ENCODE data around the gene ZMAT2. TPM values are rescaled to one million over a fixed set of nuclear protein-coding genes. Genes with fewer than 3 reads are reported as not detected.
"Not testable (repeated sequence)": the region's sequence is repeated elsewhere in the genome, so short reads cannot be mapped to it uniquely, and the experiment has no call there.

The ZMAT2 gene
- total RNA-seq, 2 experiments from 2014 or later, result 24.8 to 41.6 TPM

DNA sequence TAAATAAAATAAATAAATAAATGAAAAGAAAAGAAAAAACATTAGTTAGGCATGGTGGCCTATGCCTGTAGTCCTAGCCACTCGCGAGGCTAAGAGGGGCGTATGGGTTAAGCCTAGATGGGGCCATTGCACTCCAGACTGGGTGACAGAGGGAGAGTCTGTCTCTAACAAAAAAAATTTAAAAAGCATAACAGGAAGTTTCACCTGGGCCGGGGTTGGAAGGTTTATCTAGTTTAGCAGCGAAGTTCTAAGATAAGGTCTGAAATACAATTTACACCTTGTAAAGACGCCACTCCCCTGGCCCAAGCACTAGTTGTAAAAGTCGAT, 18.0 kb downstream of the ZMAT2 start:
- H2AFZ ChIP-seq (ENCODE audit: low read length), result no peak overlapping the region
- H3K4me3 ChIP-seq (ENCODE audit: low read depth, low read length, poor library complexity, severe bottlenecking), result no peak overlapping the region
- H3K36me3 ChIP-seq (ENCODE audit: insufficient read depth, low read length), result no peaks in the 10 kb centered on the region
- no peaks in the 10 kb centered on the region for H3K79me2 ChIP-seq (ENCODE audit: insufficient read depth, low read depth, low read length)
- ChIA-PET POLR2A (no interaction called here), CTCF (ENCODE audit: unreplicated experiment) (no interaction called here)
- H3K9me2 ChIP-seq (ENCODE audit: insufficient read depth, low read length), result no peaks in the 10 kb centered on the region
- no TSS peak for BruUV-seq (replicated peaks)
- intact Hi-C loops (cut with micrococcal nuclease; ENCODE audit: unreplicated experiment), result no loop called here
- no peaks in the 10 kb centered on the region for H3K4me1 ChIP-seq (ENCODE audit: insufficient read depth, low read length, poor library complexity, severe bottlenecking)
- H3K9me3 ChIP-seq (ENCODE audit: low read length), result no peaks in the 10 kb centered on the region
- H3K27ac ChIP-seq (ENCODE audit: low read depth, low read length, poor library complexity, severe bottlenecking), result no peak overlapping the region
- DNase-seq (ENCODE audit: low spot score), result no peak
- no peaks in the 10 kb centered on the region for H4K20me1 ChIP-seq (ENCODE audit: insufficient read depth, low read length)
- no peak overlapping the region for H3K4me2 ChIP-seq (ENCODE audit: low read length)
- TF ChIP-seq EZH2phosphoT487 (IDR thresholded peaks at IDR 0.05; ENCODE audit: borderline replicate concordance, low read depth, low read length) (no peak), CTCF (conservative IDR thresholded peaks at IDR 0.05; ENCODE audit: low read length) (no peak)

GRCh38 chr5:140720738-140721137, 20.5 kb downstream of the ZMAT2 start:
- H4K20me1 ChIP-seq (ENCODE audit: insufficient read depth, low read length); H3K9me2 ChIP-seq (ENCODE audit: insufficient read depth, low read length); H2AFZ ChIP-seq (ENCODE audit: low read length); POLR2A ChIA-PET; H3K4me2 ChIP-seq (ENCODE audit: low read length); H3K27ac ChIP-seq (ENCODE audit: low read depth, low read length, poor library complexity, severe bottlenecking); H3K4me1 ChIP-seq (ENCODE audit: insufficient read depth, low read length, poor library complexity, severe bottlenecking); DNase-seq (ENCODE audit: low spot score); H3K36me3 ChIP-seq (ENCODE audit: insufficient read depth, low read length); BruUV-seq (replicated peaks); intact Hi-C loops (cut with micrococcal nuclease; ENCODE audit: unreplicated experiment); H3K79me2 ChIP-seq (ENCODE audit: insufficient read depth, low read depth, low read length); H3K9me3 ChIP-seq (ENCODE audit: low read length); H3K4me3 ChIP-seq (ENCODE audit: low read depth, low read length, poor library complexity, severe bottlenecking); CTCF ChIA-PET (ENCODE audit: unreplicated experiment): not testable (repeated sequence)

- POLR2A ChIA-PET; H2AFZ ChIP-seq (ENCODE audit: low read length); H4K20me1 ChIP-seq (ENCODE audit: insufficient read depth, low read length); H3K79me2 ChIP-seq (ENCODE audit: insufficient read depth, low read depth, low read length); H3K4me2 ChIP-seq (ENCODE audit: low read length); DNase-seq (ENCODE audit: low spot score); BruUV-seq (replicated peaks); H3K4me3 ChIP-seq (ENCODE audit: low read depth, low read length, poor library complexity, severe bottlenecking); H3K4me1 ChIP-seq (ENCODE audit: insufficient read depth, low read length, poor library complexity, severe bottlenecking); H3K36me3 ChIP-seq (ENCODE audit: insufficient read depth, low read length); H3K27ac ChIP-seq (ENCODE audit: low read depth, low read length, poor library complexity, severe bottlenecking); CTCF ChIA-PET (ENCODE audit: unreplicated experiment); intact Hi-C loops (cut with micrococcal nuclease; ENCODE audit: unreplicated experiment); H3K9me3 ChIP-seq (ENCODE audit: low read length); H3K9me2 ChIP-seq (ENCODE audit: insufficient read depth, low read length): not testable (repeated sequence)
Observed at GRCh38 chr5:140721395-140721794, 21.1 kb downstream of the ZMAT2 start.

GRCh38 chr5:140725799-140726471, 25.7 kb downstream of the ZMAT2 start:
- intact Hi-C loops (cut with micrococcal nuclease; ENCODE audit: unreplicated experiment), result no loop called here
- ChIA-PET CTCF (ENCODE audit: unreplicated experiment) (no interaction called here), POLR2A (interaction anchor here (0.6 kb wide), 1 partner anchor 42 kb away, joined by 3 read pairs; no protein-coding TSS in a partner anchor)
- Histone ChIP-seq H3K4me1 (ENCODE audit: insufficient read depth, low read length, poor library complexity, severe bottlenecking) (no peaks in the 10 kb centered on the region), H3K4me3 (ENCODE audit: low read depth, low read length, poor library complexity, severe bottlenecking) (no peak overlapping the region), H3K4me2 (ENCODE audit: low read length) (no peak overlapping the region), H2AFZ (ENCODE audit: low read length) (no peak overlapping the region), H3K9me2 (ENCODE audit: insufficient read depth, low read length) (no peaks in the 10 kb centered on the region), H3K9me3 (ENCODE audit: low read length) (no peaks in the 10 kb centered on the region), H3K27ac (ENCODE audit: low read depth, low read length, poor library complexity, severe bottlenecking) (no peak overlapping the region), H3K36me3 (ENCODE audit: insufficient read depth, low read length) (no peaks in the 10 kb centered on the region), H4K20me1 (ENCODE audit: insufficient read depth, low read length) (no peaks in the 10 kb centered on the region), H3K79me2 (ENCODE audit: insufficient read depth, low read depth, low read length) (no peaks in the 10 kb centered on the region)
- BruUV-seq (replicated peaks), result no TSS peak
- TF ChIP-seq EZH2phosphoT487 (IDR thresholded peaks at IDR 0.05; ENCODE audit: borderline replicate concordance, low read depth, low read length) (no peak), CTCF (conservative IDR thresholded peaks at IDR 0.05; ENCODE audit: low read length) (no peak)
- DNase-seq (ENCODE audit: low spot score), result no peak
